Measurements from ENCODE around the gene CACNA1C.

CACNA1C gene

GRCh38 chr12:2385529-2385928 lies 332.7 kb downstream of the CACNA1C start:
- no peak for DNase-seq (ENCODE audit: low read depth, low spot score)

GRCh38 chr12:2386566-2386965 lies 333.8 kb downstream of the CACNA1C start:
- DNase-seq (ENCODE audit: low read depth, low spot score), result no peak

GRCh38 chr12:2387103-2387834 lies 334.5 kb downstream of the CACNA1C start:
- no peak for DNase-seq (ENCODE audit: low read depth, low spot score)

- DNase-seq (ENCODE audit: low read depth, low spot score), result no peak
Measured at GRCh38 chr12:2389079-2389790, 336.4 kb downstream of the CACNA1C start.

- no peak for DNase-seq (ENCODE audit: low read depth, low spot score)
Measured at GRCh38 chr12:2390133-2390532, 337.3 kb downstream of the CACNA1C start.

- no peak for DNase-seq (ENCODE audit: low read depth, low spot score)
Measured at GRCh38 chr12:2390850-2391390, 338.1 kb downstream of the CACNA1C start.

- DNase-seq (ENCODE audit: low read depth, low spot score), result no peak
Measured at GRCh38 chr12:2391740-2392331, 339.0 kb downstream of the CACNA1C start.

- no peak for DNase-seq (ENCODE audit: low read depth, low spot score)
Measured at GRCh38 chr12:2393016-2393415, 340.2 kb downstream of the CACNA1C start.

GRCh38 chr12:2393996-2394395 lies 341.2 kb downstream of the CACNA1C start:
- no peak for DNase-seq (ENCODE audit: low read depth, low spot score)

- DNase-seq (ENCODE audit: low read depth, low spot score), result peak; percentile 17
Measured at GRCh38 chr12:2395354-2395977, 342.7 kb downstream of the CACNA1C start.

GRCh38 chr12:2396448-2396871 lies 343.7 kb downstream of the CACNA1C start:
- no peak for DNase-seq (ENCODE audit: low read depth, low spot score)

GRCh38 chr12:2397356-2398045 lies 344.7 kb downstream of the CACNA1C start:
- no peak for DNase-seq (ENCODE audit: low read depth, low spot score)

GRCh38 chr12:2401040-2401439 lies 348.3 kb downstream of the CACNA1C start:
- no peak for DNase-seq (ENCODE audit: low read depth, low spot score)

- DNase-seq (ENCODE audit: low read depth, low spot score), result no peak
Measured at GRCh38 chr12:2402073-2402579, 349.3 kb downstream of the CACNA1C start.

GRCh38 chr12:2403221-2403976 lies 350.6 kb downstream of the CACNA1C start:
- DNase-seq (ENCODE audit: low read depth, low spot score), result no peak

- DNase-seq (ENCODE audit: low read depth, low spot score), result no peak
Measured at GRCh38 chr12:2405039-2405438, 352.3 kb downstream of the CACNA1C start.

- no peak for DNase-seq (ENCODE audit: low read depth, low spot score)
Measured at GRCh38 chr12:2406903-2407302, 354.1 kb downstream of the CACNA1C start.

GRCh38 chr12:2408262-2408661 lies 355.5 kb downstream of the CACNA1C start:
- DNase-seq (ENCODE audit: low read depth, low spot score), result no peak

- no peak for DNase-seq (ENCODE audit: low read depth, low spot score)
Measured at GRCh38 chr12:2409656-2410265, 357.0 kb downstream of the CACNA1C start.

GRCh38 chr12:2410496-2410895 lies 357.7 kb downstream of the CACNA1C start:
- DNase-seq (ENCODE audit: low read depth, low spot score), result no peak

Data from smooth muscle cell of the brain vasculature (primary cell).